Measurements from ENCODE around the gene PTPRD. TPM values are rescaled to one million over a fixed set of nuclear protein-coding genes. Genes with fewer than 3 reads are reported as not detected.

The PTPRD gene
- total RNA-seq, 2 experiments from 2014 or later = 0.03 TPM; not detected in 1

DNA sequence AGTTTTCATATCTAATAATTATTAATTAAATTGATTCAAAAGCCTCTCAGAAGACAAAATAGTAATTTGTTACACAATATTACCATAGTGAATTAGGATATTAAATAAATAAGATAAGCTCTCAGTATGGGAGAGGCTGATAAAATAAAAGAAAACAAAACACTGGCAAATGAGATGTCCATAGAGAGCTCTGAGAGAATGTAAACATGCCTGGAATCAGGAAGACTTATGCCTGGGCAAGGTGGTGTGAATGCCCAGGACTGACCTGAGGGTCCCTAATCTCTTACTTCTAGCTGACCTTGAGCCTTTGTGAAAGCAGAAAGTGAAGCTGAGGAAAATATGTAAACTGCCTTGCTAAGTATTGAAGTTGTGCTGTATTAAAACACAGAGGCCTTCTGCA, 616.5 kb downstream of the PTPRD start:
- Histone ChIP-seq H3K9me2 (ENCODE audit: insufficient read depth, low read length) (no peaks in the 10 kb centered on the region), H3K9me3 (ENCODE audit: low read length) (no peaks in the 10 kb centered on the region), H3K4me3 (ENCODE audit: low read depth, low read length, poor library complexity, severe bottlenecking) (no peak overlapping the region), H3K4me1 (ENCODE audit: insufficient read depth, low read length, poor library complexity, severe bottlenecking) (peaks cover 6% of the 10 kb centered on the region), H2AFZ (ENCODE audit: low read length) (no peak overlapping the region), H3K36me3 (ENCODE audit: insufficient read depth, low read length) (no peaks in the 10 kb centered on the region), H3K79me2 (ENCODE audit: insufficient read depth, low read depth, low read length) (no peaks in the 10 kb centered on the region), H3K27ac (ENCODE audit: low read depth, low read length, poor library complexity, severe bottlenecking) (no peak overlapping the region), H3K4me2 (ENCODE audit: low read length) (no peak overlapping the region), H4K20me1 (ENCODE audit: insufficient read depth, low read length) (no peaks in the 10 kb centered on the region)
- ChIA-PET CTCF (ENCODE audit: unreplicated experiment) (no interaction called here), POLR2A (interaction anchor here (0.5 to 1.5 kb wide), 3 partner anchors 15 to 944 kb away, joined by 3 to 4 read pairs (median 4); no protein-coding TSS in a partner anchor)
- TF ChIP-seq EZH2phosphoT487 (IDR thresholded peaks at IDR 0.05; ENCODE audit: borderline replicate concordance, low read depth, low read length) (no peak), CTCF (conservative IDR thresholded peaks at IDR 0.05; ENCODE audit: low read length) (no peak)
- DNase-seq (ENCODE audit: low spot score) = no peak
- intact Hi-C loops (cut with micrococcal nuclease; ENCODE audit: unreplicated experiment) = no loop called here
- BruUV-seq (replicated peaks) = no TSS peak

- TF ChIP-seq CTCF (conservative IDR thresholded peaks at IDR 0.05; ENCODE audit: low read length) (no peak), EZH2phosphoT487 (IDR thresholded peaks at IDR 0.05; ENCODE audit: borderline replicate concordance, low read depth, low read length) (no peak)
- Histone ChIP-seq H4K20me1 (ENCODE audit: insufficient read depth, low read length) (no peaks in the 10 kb centered on the region), H3K4me2 (ENCODE audit: low read length) (no peak overlapping the region), H3K4me3 (ENCODE audit: low read depth, low read length, poor library complexity, severe bottlenecking) (no peak overlapping the region), H3K4me1 (ENCODE audit: insufficient read depth, low read length, poor library complexity, severe bottlenecking) (no peaks in the 10 kb centered on the region), H3K9me3 (ENCODE audit: low read length) (no peaks in the 10 kb centered on the region), H3K36me3 (ENCODE audit: insufficient read depth, low read length) (no peaks in the 10 kb centered on the region), H3K27ac (ENCODE audit: low read depth, low read length, poor library complexity, severe bottlenecking) (no peak overlapping the region), H2AFZ (ENCODE audit: low read length) (no peak overlapping the region), H3K79me2 (ENCODE audit: insufficient read depth, low read depth, low read length) (no peaks in the 10 kb centered on the region), H3K9me2 (ENCODE audit: insufficient read depth, low read length) (no peaks in the 10 kb centered on the region)
- DNase-seq (ENCODE audit: low spot score) = no peak
- no TSS peak for BruUV-seq (replicated peaks)
- ChIA-PET CTCF (ENCODE audit: unreplicated experiment) (no interaction called here), POLR2A (interaction anchor here (0.8 kb wide), 1 partner anchor 124 kb away, joined by 3 read pairs; no protein-coding TSS in a partner anchor)
- intact Hi-C loops (cut with micrococcal nuclease; ENCODE audit: unreplicated experiment) = no loop called here
Measured at GRCh38 chr9:9992936-9993335, 619.9 kb downstream of the PTPRD start.

DNA sequence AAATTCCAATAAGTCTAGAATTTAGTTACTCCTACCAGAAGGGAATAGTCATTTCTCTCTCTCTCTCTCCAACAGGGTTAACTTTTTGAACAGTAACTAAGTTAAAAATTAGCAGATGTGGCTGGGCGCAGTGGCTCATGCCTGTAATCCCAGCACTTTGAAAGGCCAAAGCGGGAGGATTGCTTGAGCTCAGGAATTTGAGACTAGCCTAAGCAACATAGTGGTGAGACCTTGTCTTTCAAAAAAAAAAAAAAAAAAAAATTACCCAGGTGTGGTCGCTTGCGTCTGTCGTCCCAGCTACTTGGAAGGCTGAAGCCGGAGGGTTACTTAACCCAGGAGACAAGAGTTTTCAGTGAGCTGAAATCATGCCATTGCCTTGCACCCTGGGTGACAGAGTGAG, 639.7 kb downstream of the PTPRD start:
- no peaks in the 10 kb centered on the region for H3K9me2 ChIP-seq (ENCODE audit: insufficient read depth, low read length)
- H3K4me2 ChIP-seq (ENCODE audit: low read length) = no peak overlapping the region
- intact Hi-C loops (cut with micrococcal nuclease; ENCODE audit: unreplicated experiment) = no loop called here
- POLR2A ChIA-PET = interaction anchor here (0.6 to 0.7 kb wide), 4 partner anchors 149 to 669 kb away, joined by 3 to 6 read pairs (median 5); no protein-coding TSS in a partner anchor
- no peaks in the 10 kb centered on the region for H4K20me1 ChIP-seq (ENCODE audit: insufficient read depth, low read length)
- no peaks in the 10 kb centered on the region for H3K36me3 ChIP-seq (ENCODE audit: insufficient read depth, low read length)
- TF ChIP-seq CTCF (conservative IDR thresholded peaks at IDR 0.05; ENCODE audit: low read length) = no peak
- TF ChIP-seq EZH2phosphoT487 (IDR thresholded peaks at IDR 0.05; ENCODE audit: borderline replicate concordance, low read depth, low read length) = no peak
- no peak overlapping the region for H3K4me3 ChIP-seq (ENCODE audit: low read depth, low read length, poor library complexity, severe bottlenecking)
- H3K79me2 ChIP-seq (ENCODE audit: insufficient read depth, low read depth, low read length) = no peaks in the 10 kb centered on the region
- H3K4me1 ChIP-seq (ENCODE audit: insufficient read depth, low read length, poor library complexity, severe bottlenecking) = no peaks in the 10 kb centered on the region
- H3K9me3 ChIP-seq (ENCODE audit: low read length) = no peaks in the 10 kb centered on the region
- no peak overlapping the region for H2AFZ ChIP-seq (ENCODE audit: low read length)
- H3K27ac ChIP-seq (ENCODE audit: low read depth, low read length, poor library complexity, severe bottlenecking) = no peak overlapping the region
- no TSS peak for BruUV-seq (replicated peaks)
- DNase-seq (ENCODE audit: low spot score) = no peak
- CTCF ChIA-PET (ENCODE audit: unreplicated experiment) = no interaction called here

Measured in OCI-LY7 (cell line).